Measurements from ENCODE around the gene KRTAP4-12. TPM values are rescaled to one million over a fixed set of nuclear protein-coding genes. Genes with fewer than 3 reads are reported as not detected.

KRTAP4-12 gene
- total RNA-seq, 2 experiments from 2014 or later, result not detected

- ChIA-PET POLR2A (no interaction called here), CTCF (no interaction called here)
- Histone ChIP-seq H3K4me1 (ENCODE audit: insufficient read depth, low read length) (no peaks in the 10 kb centered on the region), H3K36me3 (ENCODE audit: insufficient read depth, low read length) (no peaks in the 10 kb centered on the region), H3K27me3 (ENCODE audit: control insufficient read depth in 1 of 2, insufficient read depth in 2 of 2, low read length in 2 of 2) (no peaks in the 10 kb centered on the region), H3K9me3 (ENCODE audit: control insufficient read depth in 1 of 2, insufficient read depth in 1 of 2, low read length in 2 of 2) (no peaks in the 10 kb centered on the region), H3K27ac (ENCODE audit: low read depth in 1 of 2, low read length in 2 of 2) (no peak overlapping the region), H3K4me3 (ENCODE audit: low read length) (no peak overlapping the region)
- Mint-ChIP-seq H3K27me3 (peaks cover 23% of the 10 kb centered on the region), H3K9me3 (no peaks in the 10 kb centered on the region), H3K36me3 (ENCODE audit: low read depth) (no peaks in the 10 kb centered on the region), H3K4me3 (no peak overlapping the region), H3K27ac (no peak overlapping the region), H3K4me1 (ENCODE audit: low read depth) (no peaks in the 10 kb centered on the region)
- ATAC-seq (ENCODE audit: poor library complexity) (no peak), DNase-seq (no peak)
- TF ChIP-seq, protein P1, sequence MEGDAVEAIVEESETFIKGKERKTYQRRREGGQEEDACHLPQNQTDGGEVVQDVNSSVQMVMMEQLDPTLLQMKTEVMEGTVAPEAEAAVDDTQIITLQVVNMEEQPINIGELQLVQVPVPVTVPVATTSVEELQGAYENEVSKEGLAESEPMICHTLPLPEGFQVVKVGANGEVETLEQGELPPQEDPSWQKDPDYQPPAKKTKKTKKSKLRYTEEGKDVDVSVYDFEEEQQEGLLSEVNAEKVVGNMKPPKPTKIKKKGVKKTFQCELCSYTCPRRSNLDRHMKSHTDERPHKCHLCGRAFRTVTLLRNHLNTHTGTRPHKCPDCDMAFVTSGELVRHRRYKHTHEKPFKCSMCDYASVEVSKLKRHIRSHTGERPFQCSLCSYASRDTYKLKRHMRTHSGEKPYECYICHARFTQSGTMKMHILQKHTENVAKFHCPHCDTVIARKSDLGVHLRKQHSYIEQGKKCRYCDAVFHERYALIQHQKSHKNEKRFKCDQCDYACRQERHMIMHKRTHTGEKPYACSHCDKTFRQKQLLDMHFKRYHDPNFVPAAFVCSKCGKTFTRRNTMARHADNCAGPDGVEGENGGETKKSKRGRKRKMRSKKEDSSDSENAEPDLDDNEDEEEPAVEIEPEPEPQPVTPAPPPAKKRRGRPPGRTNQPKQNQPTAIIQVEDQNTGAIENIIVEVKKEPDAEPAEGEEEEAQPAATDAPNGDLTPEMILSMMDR (IDR thresholded peaks at IDR 0.05), result no peak
- intact Hi-C loops (cut with DNase I, micrococcal nuclease), result no loop called here
Measured at GRCh38 chr17:41082626-41083025, 41.4 kb downstream of the KRTAP4-12 start.

- CTCF ChIA-PET, result no interaction called here
- Mint-ChIP-seq H3K9me3 (no peaks in the 10 kb centered on the region), H3K36me3 (ENCODE audit: low read depth) (no peaks in the 10 kb centered on the region), H3K27ac (no peak overlapping the region), H3K4me1 (ENCODE audit: low read depth) (no peaks in the 10 kb centered on the region), H3K27me3 (peaks cover 44% of the 10 kb centered on the region), H3K4me3 (no peak overlapping the region)
- TF ChIP-seq, protein P1 (IDR thresholded peaks at IDR 0.05), result no peak
- no peaks in the 10 kb centered on the region for H3K27me3 ChIP-seq (ENCODE audit: control insufficient read depth in 1 of 2, insufficient read depth in 2 of 2, low read length in 2 of 2)
- no peaks in the 10 kb centered on the region for H3K4me1 ChIP-seq (ENCODE audit: insufficient read depth, low read length)
- H3K9me3 ChIP-seq (ENCODE audit: control insufficient read depth in 1 of 2, insufficient read depth in 1 of 2, low read length in 2 of 2), result no peaks in the 10 kb centered on the region
- intact Hi-C loops (cut with DNase I, micrococcal nuclease), result no loop called here
- H3K4me3 ChIP-seq (ENCODE audit: low read length), result no peak overlapping the region
- no peak overlapping the region for H3K27ac ChIP-seq (ENCODE audit: low read depth in 1 of 2, low read length in 2 of 2)
- ATAC-seq (ENCODE audit: poor library complexity) (no peak), DNase-seq (no peak)
- POLR2A ChIA-PET, result no interaction called here
- no peaks in the 10 kb centered on the region for H3K36me3 ChIP-seq (ENCODE audit: insufficient read depth, low read length)
Measured at GRCh38 chr17:41076788-41077187, 47.2 kb downstream of the KRTAP4-12 start.

GRCh38 chr17:41073676-41074075 lies 50.3 kb downstream of the KRTAP4-12 start:
- intact Hi-C loops (cut with DNase I, micrococcal nuclease), result no loop called here
- H3K27me3 ChIP-seq (ENCODE audit: control insufficient read depth in 1 of 2, insufficient read depth in 2 of 2, low read length in 2 of 2), result no peaks in the 10 kb centered on the region
- no peaks in the 10 kb centered on the region for H3K9me3 ChIP-seq (ENCODE audit: control insufficient read depth in 1 of 2, insufficient read depth in 1 of 2, low read length in 2 of 2)
- no peaks in the 10 kb centered on the region for H3K4me1 ChIP-seq (ENCODE audit: insufficient read depth, low read length)
- H3K27ac ChIP-seq (ENCODE audit: low read depth in 1 of 2, low read length in 2 of 2), result no peak overlapping the region
- no peak overlapping the region for H3K27ac Mint-ChIP-seq
- ChIA-PET CTCF (no interaction called here), POLR2A (no interaction called here)
- H3K4me3 Mint-ChIP-seq, result no peak overlapping the region
- peaks cover 32% of the 10 kb centered on the region for H3K27me3 Mint-ChIP-seq
- H3K36me3 Mint-ChIP-seq (ENCODE audit: low read depth), result no peaks in the 10 kb centered on the region
- no peak overlapping the region for H3K4me3 ChIP-seq (ENCODE audit: low read length)
- DNase-seq, result no peak
- H3K9me3 Mint-ChIP-seq, result no peaks in the 10 kb centered on the region
- H3K36me3 ChIP-seq (ENCODE audit: insufficient read depth, low read length), result no peaks in the 10 kb centered on the region
- no peak for ATAC-seq (ENCODE audit: poor library complexity)
- no peaks in the 10 kb centered on the region for H3K4me1 Mint-ChIP-seq (ENCODE audit: low read depth)
- TF ChIP-seq, protein P1 (IDR thresholded peaks at IDR 0.05), result no peak

Other genes starting within 250 kb of the KRTAP4-12 start
- gene KRT20, start 238.9 kb downstream of the KRTAP4-12 start, total RNA-seq, result not detected
- not detected for gene KRT23, start 186.5 kb downstream of the KRTAP4-12 start, total RNA-seq
- gene KRT39, start 157.2 kb downstream of the KRTAP4-12 start, total RNA-seq, result not detected
- gene KRT40, start 139.9 kb downstream of the KRTAP4-12 start, total RNA-seq, result not detected
- gene KRTAP3-3, start 130.0 kb downstream of the KRTAP4-12 start, total RNA-seq, result not detected
- not detected for gene KRTAP3-2, start 124.3 kb downstream of the KRTAP4-12 start, total RNA-seq
- gene KRTAP3-1, start 115.1 kb downstream of the KRTAP4-12 start, total RNA-seq, result not detected
- not detected for gene KRTAP1-5, start 97.0 kb downstream of the KRTAP4-12 start, total RNA-seq
- not detected for gene KRTAP1-4, start 94.0 kb downstream of the KRTAP4-12 start, total RNA-seq
- gene KRTAP1-3, start 89.3 kb downstream of the KRTAP4-12 start, total RNA-seq, result not detected
- gene KRTAP1-1, start 82.7 kb downstream of the KRTAP4-12 start, total RNA-seq, result not detected
- not detected for gene KRTAP2-1, start 76.9 kb downstream of the KRTAP4-12 start, total RNA-seq
- not detected for gene KRTAP2-2, start 69.0 kb downstream of the KRTAP4-12 start, total RNA-seq
- gene KRTAP2-3, start 64.1 kb downstream of the KRTAP4-12 start, total RNA-seq, result not detected
- not detected for gene KRTAP2-4, start 58.3 kb downstream of the KRTAP4-12 start, total RNA-seq
- not detected for gene KRTAP4-7, start 40.0 kb downstream of the KRTAP4-12 start, total RNA-seq
- not detected for gene KRTAP4-8, start 26.0 kb downstream of the KRTAP4-12 start, total RNA-seq
- gene KRTAP4-16, start 22.0 kb downstream of the KRTAP4-12 start, total RNA-seq, result not detected
- not detected for gene KRTAP4-9, start 18.8 kb downstream of the KRTAP4-12 start, total RNA-seq
- not detected for gene KRTAP4-11, start 5.8 kb downstream of the KRTAP4-12 start, total RNA-seq
- not detected for gene KRTAP4-6, start 16.4 kb upstream of the KRTAP4-12 start, total RNA-seq
- not detected for gene KRTAP4-5, start 25.6 kb upstream of the KRTAP4-12 start, total RNA-seq
- not detected for gene KRTAP4-4, start 36.6 kb upstream of the KRTAP4-12 start, total RNA-seq
- not detected for gene KRTAP4-3, start 44.0 kb upstream of the KRTAP4-12 start, total RNA-seq
- not detected for gene KRTAP4-2, start 54.0 kb upstream of the KRTAP4-12 start, total RNA-seq
- gene KRTAP4-1, start 60.7 kb upstream of the KRTAP4-12 start, total RNA-seq, result not detected
- gene KRTAP9-1, start 65.7 kb upstream of the KRTAP4-12 start, total RNA-seq, result not detected
- gene KRTAP9-2, start 102.5 kb upstream of the KRTAP4-12 start, total RNA-seq, result not detected
- not detected for gene KRTAP9-3, start 108.3 kb upstream of the KRTAP4-12 start, total RNA-seq
- not detected for gene KRTAP9-8, start 113.8 kb upstream of the KRTAP4-12 start, total RNA-seq
- gene KRTAP9-4, start 125.5 kb upstream of the KRTAP4-12 start, total RNA-seq, result not detected
- not detected for gene KRTAP9-9, start 131.2 kb upstream of the KRTAP4-12 start, total RNA-seq
- not detected for gene KRTAP9-6, start 141.2 kb upstream of the KRTAP4-12 start, total RNA-seq
- not detected for gene KRTAP9-7, start 151.5 kb upstream of the KRTAP4-12 start, total RNA-seq
- not detected for gene KRTAP29-1, start 178.7 kb upstream of the KRTAP4-12 start, total RNA-seq
- gene KRTAP16-1, start 185.1 kb upstream of the KRTAP4-12 start, total RNA-seq, result 1 to 10 TPM; 1.0 to 1.1 TPM
- gene KRTAP17-1, start 191.5 kb upstream of the KRTAP4-12 start, total RNA-seq, result not detected
- not detected for gene KRT33A, start 226.6 kb upstream of the KRTAP4-12 start, total RNA-seq
- gene KRT33B, start 245.6 kb upstream of the KRTAP4-12 start, total RNA-seq, result not detected

Measured in CD4-positive, alpha-beta T cell (primary cell).